NB4 (cell line): ENCODE measurements around the gene ALPL.

ENCODE experiments used
- CTCF ChIP-seq: IDR thresholded peaks from one replicate; pipeline ENCODE4 v1.5.1; 2012; ENCODE audit warnings: low read depth, low read length
- MAX ChIP-seq: IDR thresholded peaks from 2 replicates; pipeline ENCODE4 v1.6.1; 2011; ENCODE audit warnings: low read depth, low read length
- POLR2A ChIP-seq: IDR thresholded peaks from 2 replicates; pipeline ENCODE4 v1.6.1; 2011; ENCODE audit warnings: mild to moderate bottlenecking; ENCODE audit not compliant: insufficient read length; ENCODE audit errors: extremely low read depth

- TF ChIP-seq CTCF = no peak
- TF ChIP-seq POLR2A = no peak
- no peak for TF ChIP-seq MAX
Observed at GRCh38 chr1:21624571-21625389, 115.6 kb downstream of the ALPL start.
